WTC11 (cell line): ENCODE results near the gene SBNO1.

Experiments
- CREM ChIP-seq: sonication (generic); formaldehyde crosslinking; IDR thresholded peaks from 2 replicates; pipeline ENCODE4 v1.8.1; 2022; ENCODE audit warnings: mild to moderate bottlenecking, missing genetic modification reagents, moderate library complexity
- CTCF ChIP-seq: fragments of 200-600 bp; IDR thresholded peaks from 2 replicates; pipeline ENCODE4 v1.8.0; 2022; ENCODE audit warnings: antibody characterized with exemption

GRCh38 chr12:123397400-123397799 is 32.8 kb upstream of the SBNO1 start:
- TF ChIP-seq CTCF, result no peak
- TF ChIP-seq CREM (CRISPR knock-in tag), result no peak
